ENCODE measurements around the gene HCFC1.
A peak's percentile ranks its signal among the peaks of the same experiment; 100 is the strongest.

The HCFC1 gene

GRCh38 chrX:154019061-154019621 lies 47.5 kb upstream of the HCFC1 start:
- ATAC-seq (ENCODE audit: low read depth): peak; percentile 6; the same call in 1 of the 3 replicates
- H3K27ac ChIP-seq (ENCODE audit: poor library complexity, severe bottlenecking): peak overlapping the region; percentile 79
- TF ChIP-seq CTCF (IDR thresholded peaks at IDR 0.05; ENCODE audit: poor library complexity, severe bottlenecking): no peak
- no peaks in the 10 kb centered on the region for H3K9me3 ChIP-seq (ENCODE audit: severe bottlenecking)
- no peak for DNase-seq (ENCODE audit: low spot score)
- H3K36me3 ChIP-seq (ENCODE audit: low read depth): peaks cover 27% of the 10 kb centered on the region
- no peaks in the 10 kb centered on the region for H3K27me3 ChIP-seq (ENCODE audit: insufficient read depth, poor library complexity, severe bottlenecking)
- no peaks in the 10 kb centered on the region for H3K4me1 ChIP-seq (ENCODE audit: insufficient read depth, poor library complexity, severe bottlenecking)
- peak overlapping the region; percentile 79 for H3K4me3 ChIP-seq (ENCODE audit: severe bottlenecking)

- no peaks in the 10 kb centered on the region for H3K9me3 ChIP-seq (ENCODE audit: severe bottlenecking)
- peak overlapping the region; percentile 79 for H3K4me3 ChIP-seq (ENCODE audit: severe bottlenecking)
- no peaks in the 10 kb centered on the region for H3K27me3 ChIP-seq (ENCODE audit: insufficient read depth, poor library complexity, severe bottlenecking)
- no peak for ATAC-seq (ENCODE audit: low read depth)
- no peaks in the 10 kb centered on the region for H3K4me1 ChIP-seq (ENCODE audit: insufficient read depth, poor library complexity, severe bottlenecking)
- no peak for TF ChIP-seq CTCF (IDR thresholded peaks at IDR 0.05; ENCODE audit: poor library complexity, severe bottlenecking)
- H3K36me3 ChIP-seq (ENCODE audit: low read depth): peaks cover 32% of the 10 kb centered on the region
- H3K27ac ChIP-seq (ENCODE audit: poor library complexity, severe bottlenecking): peak overlapping the region; percentile 79
- no peak for DNase-seq (ENCODE audit: low spot score)
Measured at GRCh38 chrX:154018518-154019060, 47.0 kb upstream of the HCFC1 start.

GRCh38 chrX:154017766-154018517 lies 46.3 kb upstream of the HCFC1 start:
- ATAC-seq (ENCODE audit: low read depth): no peak
- Histone ChIP-seq H3K4me3 (ENCODE audit: severe bottlenecking) (peak overlapping the region; percentile 79), H3K9me3 (ENCODE audit: severe bottlenecking) (no peaks in the 10 kb centered on the region), H3K27me3 (ENCODE audit: insufficient read depth, poor library complexity, severe bottlenecking) (no peaks in the 10 kb centered on the region), H3K27ac (ENCODE audit: poor library complexity, severe bottlenecking) (peak overlapping the region; percentile 79), H3K36me3 (ENCODE audit: low read depth) (peaks cover 38% of the 10 kb centered on the region), H3K4me1 (ENCODE audit: insufficient read depth, poor library complexity, severe bottlenecking) (no peaks in the 10 kb centered on the region)
- TF ChIP-seq CTCF (IDR thresholded peaks at IDR 0.05; ENCODE audit: poor library complexity, severe bottlenecking): no peak
- no peak for DNase-seq (ENCODE audit: low spot score)

GRCh38 chrX:154016366-154017076 lies 44.9 kb upstream of the HCFC1 start:
- ATAC-seq (ENCODE audit: low read depth) (no peak), DNase-seq (ENCODE audit: low spot score) (no peak)
- Histone ChIP-seq H3K4me1 (ENCODE audit: insufficient read depth, poor library complexity, severe bottlenecking) (no peaks in the 10 kb centered on the region), H3K9me3 (ENCODE audit: severe bottlenecking) (no peaks in the 10 kb centered on the region), H3K36me3 (ENCODE audit: low read depth) (peaks cover 52% of the 10 kb centered on the region), H3K27ac (ENCODE audit: poor library complexity, severe bottlenecking) (no peak overlapping the region), H3K27me3 (ENCODE audit: insufficient read depth, poor library complexity, severe bottlenecking) (no peaks in the 10 kb centered on the region), H3K4me3 (ENCODE audit: severe bottlenecking) (no peak overlapping the region)
- TF ChIP-seq CTCF (IDR thresholded peaks at IDR 0.05; ENCODE audit: poor library complexity, severe bottlenecking): no peak
